GM21360 (cell line): Measurements from ENCODE around the gene C19orf38.

Experiments
- ATAC-seq: cut with Tn5 transposase; IDR thresholded peaks from one replicate; pipeline ENCODE4 v1.9.1; 2021; ENCODE audit warnings: mild to moderate bottlenecking, moderate library complexity; ENCODE audit not compliant: unreplicated experiment

C19orf38 gene

DNA sequence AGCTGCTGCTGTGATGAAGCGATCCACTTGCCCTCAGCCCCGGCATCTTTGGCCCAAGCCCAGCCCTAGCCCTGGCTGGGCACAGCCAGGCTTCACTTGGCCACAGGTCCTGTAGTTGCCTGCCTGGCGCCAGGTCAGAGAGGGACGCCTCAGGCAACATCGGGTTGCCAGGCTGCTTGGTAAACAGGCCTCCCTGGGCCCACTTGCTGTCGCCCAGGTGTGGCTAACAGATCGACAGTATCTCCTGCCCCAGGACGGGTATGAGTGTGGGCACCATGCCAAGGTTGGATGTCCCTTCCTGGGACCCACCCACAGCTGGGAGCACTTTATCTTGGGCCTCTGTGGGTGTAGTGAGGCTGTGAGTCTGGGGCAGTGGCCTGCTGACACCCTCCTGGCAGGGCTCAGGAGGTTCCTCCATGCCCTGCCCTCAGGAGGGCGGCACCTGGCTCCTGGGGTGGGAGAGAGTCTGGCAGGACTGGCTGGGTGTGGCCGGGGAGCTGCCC is 51.0 kb downstream of the C19orf38 start:
- ATAC-seq = no peak

DNA sequence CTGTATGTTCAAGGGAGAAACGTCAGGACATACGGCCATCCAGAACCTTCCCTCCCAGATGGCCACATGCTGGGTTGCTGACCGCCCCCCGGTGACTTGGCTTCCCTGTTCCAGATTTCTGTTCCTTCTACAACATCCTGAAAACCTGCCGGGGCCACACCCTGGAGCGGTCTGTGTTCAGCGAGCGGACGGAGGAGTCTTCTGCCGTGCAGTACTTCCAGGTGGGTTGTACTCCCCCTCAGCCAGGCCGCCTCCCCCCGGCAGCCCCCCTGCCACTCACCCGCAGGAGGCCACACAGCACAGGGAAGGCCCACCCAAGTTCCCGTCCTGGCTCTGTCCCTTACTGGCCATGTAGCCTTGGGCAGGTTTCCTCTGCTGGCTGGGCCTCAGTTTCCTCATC is 59.7 kb downstream of the C19orf38 start:
- ATAC-seq = no peak

DNA sequence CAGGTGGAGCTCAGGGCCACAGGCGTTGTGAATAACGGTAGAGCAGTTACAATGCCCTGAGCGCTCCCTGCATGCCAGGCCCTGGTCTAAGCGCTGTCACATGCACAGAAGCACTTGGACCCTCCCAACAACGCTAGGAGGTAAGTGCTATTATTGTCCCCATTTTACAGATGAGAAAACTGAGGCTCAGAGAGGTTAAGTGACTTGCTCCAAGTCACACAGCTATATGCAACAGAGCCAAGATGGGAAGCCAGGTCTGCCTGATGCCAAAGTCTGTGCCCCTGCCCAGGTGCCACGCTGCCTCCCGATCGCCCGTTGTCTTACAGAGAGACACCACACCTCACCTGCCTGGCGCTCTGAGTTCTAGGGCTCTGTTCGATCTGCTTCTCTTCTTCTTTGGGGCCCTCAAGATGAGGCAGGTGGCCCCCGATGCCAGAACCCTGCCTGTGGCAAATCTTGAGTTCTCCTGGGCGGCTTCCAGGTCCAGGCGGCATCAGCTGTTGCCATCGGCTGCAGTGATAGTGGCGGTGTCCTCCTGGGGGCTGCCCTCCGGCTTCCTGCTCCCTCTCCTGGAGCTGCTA is 60.3 kb downstream of the C19orf38 start:
- ATAC-seq = no peak

DNA sequence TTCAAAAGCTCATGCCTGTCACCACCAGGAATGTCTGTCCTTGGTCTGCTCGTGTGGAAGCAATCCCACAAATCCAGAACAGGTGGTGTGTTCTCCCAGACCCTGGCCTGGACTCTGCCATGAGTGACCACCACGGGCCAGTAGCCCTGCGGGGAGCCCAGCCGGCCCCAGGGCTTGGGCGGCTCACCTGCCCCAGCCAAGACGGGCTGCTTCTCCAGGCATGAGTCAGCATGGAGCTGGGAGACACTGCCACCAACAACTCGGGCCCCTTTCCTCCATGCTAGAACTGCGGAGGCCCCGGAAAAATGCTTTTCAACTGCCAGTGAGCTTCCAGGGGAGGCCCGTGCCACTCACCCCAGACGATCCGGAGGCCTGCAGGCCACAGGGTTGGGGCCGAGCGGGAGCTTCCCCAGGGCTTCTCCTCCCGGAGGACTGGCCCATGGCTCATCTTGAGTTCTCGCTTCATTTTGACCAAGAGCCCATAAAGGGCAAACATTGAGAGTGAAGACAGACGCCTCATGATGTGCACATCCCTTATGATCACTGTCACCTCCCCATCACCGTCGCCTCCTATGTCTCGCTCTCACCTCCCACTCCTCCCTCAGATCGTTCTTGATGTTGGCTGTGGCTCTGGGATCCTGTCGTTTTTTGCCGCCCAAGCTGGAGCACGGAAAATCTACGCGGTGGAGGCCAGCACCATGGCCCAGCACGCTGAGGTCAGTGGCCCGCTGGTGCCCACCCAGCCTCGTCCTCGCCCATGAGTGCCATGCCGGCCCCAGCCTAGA is 63.6 kb downstream of the C19orf38 start:
- ATAC-seq = no peak

DNA sequence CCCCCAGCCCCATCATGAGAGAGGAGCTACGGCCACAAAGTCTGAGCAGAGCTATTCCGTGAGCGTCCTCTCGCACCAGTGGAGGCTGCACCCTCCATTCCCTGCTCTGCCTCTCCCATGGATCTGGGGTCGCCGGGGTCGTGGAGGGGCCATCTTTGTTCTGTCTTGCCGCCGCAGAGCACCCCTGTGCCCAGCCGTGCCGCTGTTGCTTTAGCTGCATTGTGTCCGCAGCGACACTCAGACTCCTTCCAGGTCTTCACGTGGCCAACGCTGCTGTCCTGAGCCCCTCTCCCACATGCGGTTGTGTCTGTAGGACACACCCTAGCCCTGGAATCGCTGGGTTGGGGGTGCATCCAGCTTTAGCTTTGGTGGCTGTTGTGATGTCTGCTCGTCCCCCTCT is 64.4 kb downstream of the C19orf38 start:
- no peak for ATAC-seq

DNA sequence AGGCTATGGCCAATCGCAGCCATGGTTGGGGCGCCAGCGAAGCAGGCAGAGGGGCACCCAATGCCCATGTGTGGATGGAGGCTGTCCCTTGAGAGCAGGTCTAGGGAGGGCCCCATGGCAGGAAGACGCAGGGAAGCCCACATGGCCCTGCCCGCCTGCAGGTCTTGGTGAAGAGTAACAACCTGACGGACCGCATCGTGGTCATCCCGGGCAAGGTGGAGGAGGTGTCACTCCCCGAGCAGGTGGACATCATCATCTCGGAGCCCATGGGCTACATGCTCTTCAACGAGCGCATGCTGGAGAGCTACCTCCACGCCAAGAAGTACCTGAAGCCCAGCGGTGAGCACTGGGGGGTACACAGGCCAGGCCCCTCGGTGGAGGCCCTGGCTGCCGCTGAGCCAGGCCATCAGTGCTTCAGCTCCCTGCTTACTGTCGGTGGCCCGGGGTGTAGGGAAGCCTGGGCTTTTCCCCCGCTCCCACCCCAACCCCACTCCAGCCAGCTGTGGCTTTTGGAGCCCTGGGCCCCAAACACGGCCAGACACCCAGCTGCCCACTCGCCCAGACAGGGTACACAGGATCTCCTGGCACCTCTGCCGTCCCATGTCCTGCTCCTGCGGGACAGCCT is 65.6 kb downstream of the C19orf38 start:
- ATAC-seq = no peak

DNA sequence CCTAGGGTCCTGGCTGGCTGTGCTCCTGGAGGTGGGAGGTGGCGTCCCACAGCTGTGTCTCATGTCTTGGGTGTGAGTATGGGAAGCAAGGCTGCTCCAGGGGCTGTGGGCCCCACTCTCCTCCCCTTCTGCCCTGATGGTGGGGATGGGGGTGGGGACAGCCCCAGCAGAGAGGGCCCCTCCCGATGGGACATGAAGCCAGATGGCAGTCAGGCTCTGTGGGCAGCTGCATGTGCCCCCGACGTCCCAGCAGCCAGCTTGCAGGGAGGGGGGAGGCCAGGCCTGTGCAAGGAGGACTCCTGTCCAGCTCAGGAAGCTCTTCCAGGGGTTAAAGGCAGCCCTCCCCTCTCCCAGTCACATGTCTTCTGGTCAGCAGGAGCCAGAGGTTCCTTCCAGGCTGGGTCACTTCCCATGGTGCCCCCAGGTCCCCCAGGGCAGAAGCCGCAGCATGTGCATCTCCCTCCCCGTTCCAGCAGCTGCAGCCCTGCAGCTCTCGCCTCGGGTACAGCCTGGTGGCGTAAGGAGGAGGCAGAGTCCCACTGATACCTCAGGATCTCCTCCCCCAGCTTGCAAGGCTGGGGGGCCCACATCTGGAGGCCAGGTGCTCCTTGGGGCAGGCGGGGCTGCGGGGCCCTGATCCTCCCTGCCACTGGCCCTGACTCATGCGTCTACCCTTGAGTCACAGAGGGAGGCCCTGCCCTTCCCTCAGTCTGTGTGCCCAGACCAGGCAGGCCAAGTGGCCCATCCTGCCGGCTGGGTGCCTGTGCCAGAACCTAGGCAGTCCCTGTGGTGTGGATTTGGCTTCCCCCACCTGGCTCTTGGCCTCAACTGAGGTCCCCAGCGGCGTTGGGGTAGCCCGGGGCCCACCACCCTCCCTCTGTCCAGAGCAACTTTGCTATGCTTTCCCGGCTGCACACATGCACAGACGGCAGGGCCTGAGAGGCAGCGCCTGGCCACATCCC is 67.2 kb downstream of the C19orf38 start:
- ATAC-seq = no peak

DNA sequence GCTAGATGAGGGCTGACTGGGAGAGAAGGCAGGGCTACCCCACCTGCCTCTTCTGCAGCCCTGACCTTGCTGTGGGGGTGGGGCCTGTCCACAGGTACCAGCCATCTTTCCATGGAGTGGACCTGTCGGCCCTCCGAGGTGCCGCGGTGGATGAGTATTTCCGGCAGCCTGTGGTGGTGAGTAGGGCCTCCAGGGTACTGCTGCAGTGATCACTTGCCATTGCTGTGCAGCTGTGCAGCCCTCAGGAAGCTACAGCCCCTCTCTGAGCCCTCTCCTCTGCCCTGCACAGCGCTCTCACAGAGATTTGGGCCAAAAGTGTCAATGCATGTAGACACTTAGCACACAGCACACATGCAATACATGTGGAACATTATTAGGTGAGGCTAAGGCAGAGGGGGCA is 68.4 kb downstream of the C19orf38 start:
- no peak for ATAC-seq

DNA sequence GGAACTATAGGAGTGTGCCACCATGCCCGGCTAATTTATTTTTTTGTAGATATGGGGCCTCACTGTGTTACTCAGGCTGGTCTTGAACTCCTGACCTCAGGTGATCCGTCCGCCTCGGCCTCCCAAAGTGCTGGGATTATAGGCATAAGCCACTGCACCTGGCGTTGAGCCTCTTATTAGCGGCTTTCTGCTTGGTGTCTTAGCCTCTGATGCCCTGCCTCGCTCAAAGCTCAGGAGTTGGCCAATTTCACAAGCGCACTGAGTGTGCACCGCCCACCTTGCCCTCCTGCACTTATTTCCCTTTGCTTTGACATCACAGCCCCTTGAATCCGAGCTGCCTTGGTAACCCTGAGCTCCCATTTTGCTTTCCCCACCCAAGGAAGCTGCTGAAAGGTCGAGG is 70.1 kb downstream of the C19orf38 start:
- no peak for ATAC-seq
